K562 (cell line): ENCODE data around the gene MBOAT1.

Experiments used
- BRF1 ChIP-seq: IDR thresholded peaks from 3 replicates; pipeline ENCODE4 v1.6.1; 2011; ENCODE audit warnings: borderline replicate concordance, mild to moderate bottlenecking; ENCODE audit not compliant: insufficient read length; ENCODE audit errors: extremely low read depth
- E4F1 ChIP-seq: fragments of 250-450 bp; sonication (Bioruptor Pico); IDR thresholded peaks from 2 replicates; pipeline ENCODE4 v1.5.0; 2021; ENCODE audit warnings: mild to moderate bottlenecking, borderline replicate concordance
- LEF1 ChIP-seq: fragments of 450-650 bp; IDR thresholded peaks from 2 replicates; pipeline ENCODE4 v1.6.1; 2016; ENCODE audit warnings: mild to moderate bottlenecking
- POLR2AphosphoS5 ChIP-seq: IDR thresholded peaks from 2 replicates; pipeline ENCODE4 v1.6.1; 2011; ENCODE audit warnings: mild to moderate bottlenecking, low read depth, low read length, moderate library complexity; ENCODE audit not compliant: control insufficient read depth, insufficient read depth
- RNF2 ChIP-seq: sonication (generic); IDR thresholded peaks from 2 replicates; pipeline ENCODE4 v1.6.1; 2016
- SAFB ChIP-seq: fragments of 200-400 bp; formaldehyde crosslinking; IDR thresholded peaks from 2 replicates; pipeline ENCODE4 v1.6.1; 2017; ENCODE audit warnings: low read depth, low read length, borderline replicate concordance
- ZNF274 ChIP-seq: IDR thresholded peaks from 2 replicates; pipeline ENCODE4 v1.6.1; 2011; ENCODE audit warnings: low read depth, mild to moderate bottlenecking, low read length, moderate library complexity, borderline replicate concordance
- ZNF311 ChIP-seq: fragments of 250-450 bp; sonication (Bioruptor Pico); IDR thresholded peaks from 2 replicates; pipeline ENCODE4 v1.4.0; 2020; ENCODE audit warnings: mild to moderate bottlenecking, moderate library complexity
- TF ChIP-seq, protein P1 (sequence below), 3 experiments: IDR thresholded peaks in 2 of 3; conservative IDR thresholded peaks in 1 of 3; 2 replicates each; pipeline ENCODE4 v1.5.1; 2011 to 2012; ENCODE audit warnings: low read length in 3 of 3, mild to moderate bottlenecking in 3 of 3, control low read depth in 2 of 3, improper control_type of control experiment in 1 of 3, inconsistent platforms in 1 of 3, low read depth in 1 of 3, mixed read lengths in 1 of 3, moderate library complexity in 1 of 3; ENCODE audit not compliant: insufficient read depth in 2 of 3

GRCh38 chr6:20129290-20130088, 82.8 kb downstream of the MBOAT1 start:
- TF ChIP-seq ZNF274 (no peak), LEF1 (no peak), POLR2AphosphoS5 (no peak), E4F1 (CRISPR knock-in tag) (no peak), RNF2 (no peak), ZNF311 (CRISPR knock-in tag) (no peak), SAFB (no peak), BRF1 (no peak)
- TF ChIP-seq, protein P1, sequence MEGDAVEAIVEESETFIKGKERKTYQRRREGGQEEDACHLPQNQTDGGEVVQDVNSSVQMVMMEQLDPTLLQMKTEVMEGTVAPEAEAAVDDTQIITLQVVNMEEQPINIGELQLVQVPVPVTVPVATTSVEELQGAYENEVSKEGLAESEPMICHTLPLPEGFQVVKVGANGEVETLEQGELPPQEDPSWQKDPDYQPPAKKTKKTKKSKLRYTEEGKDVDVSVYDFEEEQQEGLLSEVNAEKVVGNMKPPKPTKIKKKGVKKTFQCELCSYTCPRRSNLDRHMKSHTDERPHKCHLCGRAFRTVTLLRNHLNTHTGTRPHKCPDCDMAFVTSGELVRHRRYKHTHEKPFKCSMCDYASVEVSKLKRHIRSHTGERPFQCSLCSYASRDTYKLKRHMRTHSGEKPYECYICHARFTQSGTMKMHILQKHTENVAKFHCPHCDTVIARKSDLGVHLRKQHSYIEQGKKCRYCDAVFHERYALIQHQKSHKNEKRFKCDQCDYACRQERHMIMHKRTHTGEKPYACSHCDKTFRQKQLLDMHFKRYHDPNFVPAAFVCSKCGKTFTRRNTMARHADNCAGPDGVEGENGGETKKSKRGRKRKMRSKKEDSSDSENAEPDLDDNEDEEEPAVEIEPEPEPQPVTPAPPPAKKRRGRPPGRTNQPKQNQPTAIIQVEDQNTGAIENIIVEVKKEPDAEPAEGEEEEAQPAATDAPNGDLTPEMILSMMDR (IDR thresholded peaks at IDR 0.05 in 2 of 3, conservative IDR thresholded peaks at IDR 0.05 in 1 of 3; ENCODE audit: insufficient read depth in 2 of 3, low read depth in 1 of 3, low read length in 3 of 3), result no peak
